MM.1S (cell line): Measurements from ENCODE around the gene LEUTX.
A peak's percentile ranks its signal among the peaks of the same experiment; 100 is the strongest.

ENCODE experiments used
- DNase-seq: peaks from one replicate; pipeline ENCODE4 v3.0.0-alpha.2; 2015
- H2AFZ ChIP-seq: fragments of 300-600 bp; sonication (generic); 2 replicates; pipeline ENCODE4 v1.6.0; 2016; ENCODE audit warnings: antibody characterized with exemption, low read length
- H3F3A ChIP-seq: fragments of 300-600 bp; sonication (generic); 2 replicates; pipeline ENCODE4 v1.6.1; 2016; ENCODE audit warnings: mild to moderate bottlenecking, antibody characterized with exemption, low read length, moderate library complexity, mixed read lengths; ENCODE audit not compliant: insufficient read depth
- H3K27ac ChIP-seq: fragments of 300-600 bp; sonication (generic); 2 replicates; pipeline ENCODE4 v1.5.1; 2016; ENCODE audit warnings: mild to moderate bottlenecking, low read length
- H3K27me3 ChIP-seq: fragments of 300-600 bp; sonication (generic); replicated peaks from 2 replicates; pipeline ENCODE4 v1.6.0; 2016; ENCODE audit warnings: low read length; ENCODE audit not compliant: insufficient read depth
- H3K36me3 ChIP-seq: fragments of 300-600 bp; sonication (generic); replicated peaks from 2 replicates; pipeline ENCODE4 v1.6.1; 2016; ENCODE audit warnings: mild to moderate bottlenecking, low read length, mixed read lengths; ENCODE audit not compliant: insufficient read depth
- H3K4me1 ChIP-seq: fragments of 300-600 bp; sonication (generic); 2 replicates; pipeline ENCODE4 v1.6.1; 2016; ENCODE audit warnings: low read length, mixed read lengths
- H3K4me2 ChIP-seq: fragments of 300-600 bp; sonication (generic); 2 replicates; pipeline ENCODE4 v1.6.0; 2016; ENCODE audit warnings: low read depth, low read length
- H3K4me3 ChIP-seq: fragments of 300-600 bp; sonication (generic); 2 replicates; pipeline ENCODE4 v1.5.1; 2016; ENCODE audit warnings: low read length, mixed read lengths
- H3K79me2 ChIP-seq: fragments of 300-600 bp; sonication (generic); 2 replicates; pipeline ENCODE4 v1.6.1; 2016; ENCODE audit warnings: mixed run types, low read length, mixed read lengths
- H3K9ac ChIP-seq: fragments of 300-600 bp; sonication (generic); 2 replicates; pipeline ENCODE4 v1.6.1; 2016; ENCODE audit warnings: low read length, mixed read lengths
- H3K9me2 ChIP-seq: fragments of 300-600 bp; sonication (generic); replicated peaks from 2 replicates; pipeline ENCODE4 v1.6.1; 2016; ENCODE audit warnings: mild to moderate bottlenecking, low read length, mixed read lengths; ENCODE audit not compliant: insufficient read depth
- H3K9me3 ChIP-seq: fragments of 300-600 bp; sonication (generic); replicated peaks from 2 replicates; pipeline ENCODE4 v1.6.1; 2016; ENCODE audit warnings: mild to moderate bottlenecking, low read length, mixed read lengths; ENCODE audit not compliant: insufficient read depth
- H4K20me1 ChIP-seq: fragments of 300-600 bp; sonication (generic); 2 replicates; pipeline ENCODE4 v1.6.1; 2016; ENCODE audit warnings: mild to moderate bottlenecking, low read length, moderate library complexity, mixed read lengths; ENCODE audit not compliant: insufficient read depth
- CTCF ChIP-seq: fragments of 300-600 bp; sonication (generic); IDR thresholded peaks from 2 replicates; pipeline ENCODE4 v1.5.1; 2016; ENCODE audit warnings: antibody characterized with exemption, low read length, mixed read lengths
- EZH2 ChIP-seq: fragments of 300-600 bp; sonication (generic); optimal IDR thresholded peaks from 2 replicates; pipeline ENCODE3; 2017; ENCODE audit warnings: low read depth, mild to moderate bottlenecking, antibody characterized with exemption, low read length, mixed read lengths
- EZH2phosphoT487 ChIP-seq: fragments of 300-600 bp; sonication (generic); IDR thresholded peaks from 2 replicates; pipeline ENCODE4 v1.6.1; 2018; ENCODE audit warnings: antibody characterized with exemption, low read length

LEUTX gene

GRCh38 chr19:39834287-39834841 is 55.7 kb downstream of the LEUTX start:
- peak overlapping the region; percentile 0; the same call in 1 of the 2 replicates for H3K27ac ChIP-seq

More at GRCh38 chr19:39834287-39834841, 55.7 kb downstream of the LEUTX start:
- H3K4me3 ChIP-seq: no peak overlapping the region
- no peak for DNase-seq
- no peaks in the 10 kb centered on the region for H3K9me2 ChIP-seq
- peak overlapping the region; percentile 63 for H3K4me2 ChIP-seq
- peaks cover 14% of the 10 kb centered on the region for H3F3A ChIP-seq
- TF ChIP-seq EZH2phosphoT487 (no peak), EZH2 (no peak), CTCF (no peak)
- peaks cover 7% of the 10 kb centered on the region; the same call in 1 of the 2 replicates for H3K4me1 ChIP-seq
- H3K27me3 ChIP-seq: no peaks in the 10 kb centered on the region
- H2AFZ ChIP-seq: no peak overlapping the region
- H3K9ac ChIP-seq: no peak overlapping the region; the same call in 1 of the 2 replicates
- no peaks in the 10 kb centered on the region for H3K9me3 ChIP-seq
- 0 out of 2 replicates have a peak, but pooled peaks cover under 1% of the 10 kb centered on the region for H4K20me1 ChIP-seq
- peaks cover 28% of the 10 kb centered on the region for H3K36me3 ChIP-seq
- H3K79me2 ChIP-seq: peaks cover 37% of the 10 kb centered on the region
